ENCODE results near the gene CASTOR2. TPM values are rescaled to one million over a fixed set of nuclear protein-coding genes. Genes with fewer than 3 reads are reported as not detected.

Gene CASTOR2
- total RNA-seq, 6 experiments from 2014 or later, result 20.0 to 26.1 (median 23.2) TPM

- no peaks in the 10 kb centered on the region for H3K4me1 Mint-ChIP-seq (ENCODE audit: low read depth)
- H3K27ac Mint-ChIP-seq, result no peak overlapping the region
- H3K9me3 Mint-ChIP-seq, result no peaks in the 10 kb centered on the region
- DNase-seq, result no peak
- TF ChIP-seq, protein P1, sequence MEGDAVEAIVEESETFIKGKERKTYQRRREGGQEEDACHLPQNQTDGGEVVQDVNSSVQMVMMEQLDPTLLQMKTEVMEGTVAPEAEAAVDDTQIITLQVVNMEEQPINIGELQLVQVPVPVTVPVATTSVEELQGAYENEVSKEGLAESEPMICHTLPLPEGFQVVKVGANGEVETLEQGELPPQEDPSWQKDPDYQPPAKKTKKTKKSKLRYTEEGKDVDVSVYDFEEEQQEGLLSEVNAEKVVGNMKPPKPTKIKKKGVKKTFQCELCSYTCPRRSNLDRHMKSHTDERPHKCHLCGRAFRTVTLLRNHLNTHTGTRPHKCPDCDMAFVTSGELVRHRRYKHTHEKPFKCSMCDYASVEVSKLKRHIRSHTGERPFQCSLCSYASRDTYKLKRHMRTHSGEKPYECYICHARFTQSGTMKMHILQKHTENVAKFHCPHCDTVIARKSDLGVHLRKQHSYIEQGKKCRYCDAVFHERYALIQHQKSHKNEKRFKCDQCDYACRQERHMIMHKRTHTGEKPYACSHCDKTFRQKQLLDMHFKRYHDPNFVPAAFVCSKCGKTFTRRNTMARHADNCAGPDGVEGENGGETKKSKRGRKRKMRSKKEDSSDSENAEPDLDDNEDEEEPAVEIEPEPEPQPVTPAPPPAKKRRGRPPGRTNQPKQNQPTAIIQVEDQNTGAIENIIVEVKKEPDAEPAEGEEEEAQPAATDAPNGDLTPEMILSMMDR (IDR thresholded peaks at IDR 0.05), result no peak
- no peak overlapping the region for H3K4me3 Mint-ChIP-seq
- H3K36me3 Mint-ChIP-seq (ENCODE audit: low read depth), result no peaks in the 10 kb centered on the region
- no peaks in the 10 kb centered on the region; the same call in 1 of the 2 replicates for H3K27me3 Mint-ChIP-seq (ENCODE audit: insufficient read depth)
Observed at GRCh38 chr7:75010036-75010435, 45.5 kb downstream of the CASTOR2 start.

- no peak for DNase-seq
- Mint-ChIP-seq H3K27ac (no peak overlapping the region), H3K4me1 (ENCODE audit: low read depth) (no peaks in the 10 kb centered on the region), H3K4me3 (no peak overlapping the region), H3K27me3 (ENCODE audit: insufficient read depth) (peaks cover 1% of the 10 kb centered on the region; the same call in 1 of the 2 replicates), H3K36me3 (ENCODE audit: low read depth) (no peaks in the 10 kb centered on the region; the same call in 1 of the 2 replicates), H3K9me3 (no peaks in the 10 kb centered on the region)
- TF ChIP-seq, protein P1 (IDR thresholded peaks at IDR 0.05), result no peak
Observed at GRCh38 chr7:75017832-75018231, 53.3 kb downstream of the CASTOR2 start.

GRCh38 chr7:75018570-75019364 lies 54.3 kb downstream of the CASTOR2 start:
- no peaks in the 10 kb centered on the region for H3K9me3 Mint-ChIP-seq
- H3K27ac Mint-ChIP-seq, result no peak overlapping the region
- no peaks in the 10 kb centered on the region for H3K4me1 Mint-ChIP-seq (ENCODE audit: low read depth)
- TF ChIP-seq, protein P1 (IDR thresholded peaks at IDR 0.05), result no peak
- H3K36me3 Mint-ChIP-seq (ENCODE audit: low read depth), result no peaks in the 10 kb centered on the region; the same call in 1 of the 2 replicates
- H3K27me3 Mint-ChIP-seq (ENCODE audit: insufficient read depth), result peaks cover 1% of the 10 kb centered on the region; the same call in 1 of the 2 replicates
- no peak overlapping the region for H3K4me3 Mint-ChIP-seq
- no peak for DNase-seq

DNA sequence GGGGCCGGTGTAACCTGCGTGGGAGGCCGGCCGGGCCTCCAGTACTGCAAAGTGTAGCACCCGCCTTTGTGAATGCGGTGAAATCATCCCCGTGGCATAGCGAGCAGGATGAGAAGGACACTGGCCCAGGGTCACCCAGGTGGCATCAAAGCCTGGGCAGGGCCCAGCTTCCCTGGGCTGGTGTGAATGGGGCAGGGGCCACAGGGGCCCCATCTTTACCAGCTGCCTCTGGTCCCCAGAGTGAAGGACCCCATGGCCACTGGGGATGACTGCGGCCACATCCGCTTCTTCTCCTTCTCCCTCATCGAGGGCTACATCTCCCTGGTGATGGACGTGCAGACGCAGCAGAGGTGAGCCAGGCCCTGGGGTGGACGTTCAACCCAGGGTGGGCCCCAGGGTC lies 55.3 kb downstream of the CASTOR2 start:
- H3K4me1 Mint-ChIP-seq (ENCODE audit: low read depth), result no peaks in the 10 kb centered on the region
- no peaks in the 10 kb centered on the region for H3K9me3 Mint-ChIP-seq
- H3K27ac Mint-ChIP-seq, result no peak overlapping the region
- H3K36me3 Mint-ChIP-seq (ENCODE audit: low read depth), result no peaks in the 10 kb centered on the region; the same call in 1 of the 2 replicates
- no peak overlapping the region for H3K4me3 Mint-ChIP-seq
- TF ChIP-seq, protein P1 (IDR thresholded peaks at IDR 0.05), result no peak
- no peak for DNase-seq
- H3K27me3 Mint-ChIP-seq (ENCODE audit: insufficient read depth), result peaks cover 1% of the 10 kb centered on the region; the same call in 1 of the 2 replicates

GRCh38 chr7:75024922-75025321 lies 60.4 kb downstream of the CASTOR2 start:
- Mint-ChIP-seq H3K4me3 (no peak overlapping the region), H3K36me3 (ENCODE audit: low read depth) (peaks cover under 1% of the 10 kb centered on the region; the same call in 1 of the 2 replicates), H3K27me3 (ENCODE audit: insufficient read depth) (no peaks in the 10 kb centered on the region), H3K4me1 (ENCODE audit: low read depth) (no peaks in the 10 kb centered on the region), H3K27ac (no peak overlapping the region), H3K9me3 (no peaks in the 10 kb centered on the region)
- DNase-seq, result no peak
- TF ChIP-seq, protein P1 (IDR thresholded peaks at IDR 0.05), result no peak

All from HFFc6 (cell line).